DND-41 (cell line): ENCODE measurements around the gene RELN.

Source experiments
- CTCF ChIP-seq: IDR thresholded peaks from 2 replicates; pipeline ENCODE4 v1.5.1; 2012; ENCODE audit warnings: borderline replicate concordance, low read length, moderate library complexity, mild to moderate bottlenecking; ENCODE audit not compliant: poor library complexity, severe bottlenecking; ENCODE audit errors: extremely low read depth
- EZH2 ChIP-seq: IDR thresholded peaks from 3 replicates; pipeline ENCODE4 v1.6.1; 2012; ENCODE audit warnings: borderline replicate concordance, low read depth, mild to moderate bottlenecking, moderate library complexity, low read length, inconsistent platforms; ENCODE audit not compliant: severe bottlenecking

GRCh38 chr7:103955985-103956384 is 33.5 kb downstream of the RELN start:
- TF ChIP-seq CTCF = no peak
- no peak for TF ChIP-seq EZH2
